Gastroesophageal sphincter (tissue), 3 donors: Measurements from ENCODE around the gene NOC3L.

Source experiments
- EP300 ChIP-seq: sonication (generic); formaldehyde crosslinking; IDR thresholded peaks from one replicate; pipeline ENCODE4 v1.6.1; 2017; ENCODE audit warnings: antibody characterized with exemption, mild to moderate bottlenecking
- TF ChIP-seq, protein P1 (sequence below), 4 experiments: fragments of 200-600 bp in 2 of 4; fragments of 450-650 bp in 2 of 4; sonication (generic) in 1 of 4; IDR thresholded peaks; one replicate each; pipeline ENCODE4 v1.5.1; 2017 to 2019; ENCODE audit warnings: antibody characterized with exemption in 4 of 4, mild to moderate bottlenecking in 2 of 4, moderate library complexity in 2 of 4

DNA sequence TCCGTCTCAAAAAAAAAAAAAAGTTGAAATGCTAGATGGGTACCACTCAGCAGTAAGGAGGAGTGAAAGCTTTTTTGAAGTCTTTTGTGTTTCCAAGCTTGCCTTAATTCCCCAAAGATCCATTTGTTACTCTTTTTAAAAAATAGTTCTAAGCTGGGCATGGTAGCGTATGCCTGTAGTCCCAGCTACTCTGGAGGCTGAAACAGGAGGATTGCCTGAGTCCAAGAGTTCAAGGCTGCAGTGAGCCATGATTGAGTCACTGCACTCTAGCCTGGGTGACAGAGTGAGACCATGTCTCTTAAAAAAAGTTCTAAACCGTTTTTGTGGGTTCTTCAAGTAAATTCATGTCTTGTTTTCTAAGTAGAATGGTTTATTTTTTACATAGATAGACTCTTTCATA, 44.9 kb upstream of the NOC3L start:
- TF ChIP-seq, protein P1, sequence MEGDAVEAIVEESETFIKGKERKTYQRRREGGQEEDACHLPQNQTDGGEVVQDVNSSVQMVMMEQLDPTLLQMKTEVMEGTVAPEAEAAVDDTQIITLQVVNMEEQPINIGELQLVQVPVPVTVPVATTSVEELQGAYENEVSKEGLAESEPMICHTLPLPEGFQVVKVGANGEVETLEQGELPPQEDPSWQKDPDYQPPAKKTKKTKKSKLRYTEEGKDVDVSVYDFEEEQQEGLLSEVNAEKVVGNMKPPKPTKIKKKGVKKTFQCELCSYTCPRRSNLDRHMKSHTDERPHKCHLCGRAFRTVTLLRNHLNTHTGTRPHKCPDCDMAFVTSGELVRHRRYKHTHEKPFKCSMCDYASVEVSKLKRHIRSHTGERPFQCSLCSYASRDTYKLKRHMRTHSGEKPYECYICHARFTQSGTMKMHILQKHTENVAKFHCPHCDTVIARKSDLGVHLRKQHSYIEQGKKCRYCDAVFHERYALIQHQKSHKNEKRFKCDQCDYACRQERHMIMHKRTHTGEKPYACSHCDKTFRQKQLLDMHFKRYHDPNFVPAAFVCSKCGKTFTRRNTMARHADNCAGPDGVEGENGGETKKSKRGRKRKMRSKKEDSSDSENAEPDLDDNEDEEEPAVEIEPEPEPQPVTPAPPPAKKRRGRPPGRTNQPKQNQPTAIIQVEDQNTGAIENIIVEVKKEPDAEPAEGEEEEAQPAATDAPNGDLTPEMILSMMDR (IDR thresholded peaks at IDR 0.05): no peak
- TF ChIP-seq EP300: no peak
